Measurements from ENCODE around the gene ELK3.
"Not testable (repeated sequence)": the region's sequence is repeated elsewhere in the genome, so short reads cannot be mapped to it uniquely, and the experiment has no call there.

Gene ELK3

DNA sequence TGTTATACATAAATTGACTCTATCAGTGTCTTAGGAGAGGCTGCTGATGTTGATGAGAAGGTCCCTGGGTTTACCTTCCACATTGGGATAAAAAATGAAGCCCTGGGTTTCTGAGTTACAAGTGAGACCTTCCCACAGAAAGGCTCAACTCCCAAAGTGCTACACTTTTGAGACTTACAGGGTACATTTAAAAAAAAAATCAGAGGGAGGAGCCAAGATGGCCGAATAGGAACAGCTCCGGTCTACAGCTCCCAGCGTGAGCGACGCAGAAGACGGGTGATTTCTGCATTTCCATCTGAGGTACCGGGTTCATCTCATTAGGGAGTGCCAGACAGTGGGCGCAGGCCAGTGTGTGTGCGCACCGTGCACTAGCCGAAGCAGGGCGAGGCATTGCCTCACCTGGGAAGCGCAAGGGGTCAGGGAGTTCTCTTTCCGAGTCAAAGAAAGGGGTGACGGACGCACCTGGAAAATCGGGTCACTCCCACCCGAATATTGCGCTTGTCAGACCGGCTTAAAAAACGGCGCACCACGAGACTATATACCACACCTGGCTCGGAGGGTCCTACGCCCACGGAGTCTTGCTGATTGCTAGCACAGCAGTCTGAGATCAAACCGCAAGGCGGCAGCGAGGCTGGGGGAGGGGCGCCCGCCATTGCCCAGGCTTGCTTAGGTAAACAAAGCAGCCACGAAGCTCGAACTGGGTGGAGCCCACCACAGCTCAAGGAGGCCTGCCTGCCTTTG is 121.7 kb downstream of the ELK3 start:
- DNase-seq, result not testable (repeated sequence)

DNA sequence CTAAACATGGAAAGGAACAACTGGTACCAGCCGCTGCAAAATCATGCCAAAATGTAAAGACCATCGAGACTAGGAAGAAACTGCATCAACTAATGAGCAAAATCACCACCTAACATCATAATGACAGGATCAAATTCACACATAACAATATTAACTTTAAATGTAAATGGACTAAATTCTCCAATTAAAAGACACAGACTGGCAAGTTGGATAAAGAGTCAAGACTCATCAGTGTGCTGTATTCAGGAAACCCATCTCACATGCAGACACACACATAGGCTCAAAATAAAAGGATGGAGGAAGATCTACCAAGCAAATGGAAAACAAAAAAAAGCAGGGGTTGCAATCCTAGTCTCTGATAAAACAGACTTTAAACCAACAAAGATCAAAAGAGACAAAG is 123.6 kb downstream of the ELK3 start:
- not testable (repeated sequence) for DNase-seq

Measured in activated CD4-positive, alpha-beta T cell treated with anti-CD3 and anti-CD28 coated beads, Interleukin-2, Interleukin-6, amounts not matched to agents 100 ng/mL and 50 ng/mL, durations not matched to agents 16 hours and 8 hours (primary cell).